ENCODE measurements around the gene NMRAL1. TPM values are rescaled to one million over a fixed set of nuclear protein-coding genes. Genes with fewer than 3 reads are reported as not detected.

Gene NMRAL1
- total and polyA plus RNA-seq, 3 experiments from 2014 or later = 63.8 to 75.4 (median 65.8) TPM

DNA sequence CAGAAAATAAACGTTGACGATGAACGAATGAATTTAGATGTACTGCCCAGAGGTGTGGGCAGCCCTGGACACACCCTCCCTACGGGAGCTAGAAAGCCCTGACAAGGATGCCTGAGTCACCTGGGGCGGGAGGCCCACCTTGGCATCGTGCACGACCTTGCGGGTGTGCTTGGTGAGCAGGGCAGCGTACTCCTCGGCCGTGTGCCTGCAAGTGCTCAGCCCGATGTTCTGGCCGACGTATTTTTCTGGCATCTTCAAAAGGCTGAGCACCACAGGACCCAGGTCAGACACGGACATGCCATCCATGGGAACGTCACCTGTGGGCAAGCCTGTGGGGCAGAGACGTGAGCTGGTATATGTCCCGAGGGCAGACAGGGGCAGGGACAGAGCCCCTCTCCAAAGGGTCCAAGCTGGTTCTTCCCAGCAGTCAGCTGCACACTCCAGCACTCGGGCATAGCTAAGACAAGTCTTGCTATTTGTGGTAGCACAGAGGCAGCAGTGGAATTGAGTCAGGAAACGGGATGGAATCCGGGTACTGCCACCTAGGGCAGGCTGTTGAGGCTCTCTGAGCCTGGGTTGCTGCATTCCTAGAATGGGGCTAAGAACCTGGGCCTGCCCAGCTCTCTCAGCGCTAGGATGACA is 10.8 kb downstream of the NMRAL1 start:
- Mint-ChIP-seq H3K4me3 (no peak overlapping the region), H3K27ac (peak overlapping the region in 5 of 8 donors; percentile 23 to 87 (median 78)), H3K27me3 (no peaks in the 10 kb centered on the region), H3K36me3 (peaks cover 7 to 73% (median 14%) of the 10 kb centered on the region in 3 donors), H3K9me3 (no peaks in the 10 kb centered on the region), H3K4me1 (peaks cover 34 to 41% (median 40%) of the 10 kb centered on the region in 3 donors)
- ChIA-PET CTCF (no interaction called here), POLR2A (interaction anchor here (1.1 kb wide), 1 partner anchor 11 kb away, joined by 10 read pairs; no protein-coding TSS in a partner anchor)
- H3K9me3 ChIP-seq (ENCODE audit: low read length) = no peaks in the 10 kb centered on the region
- H3K27ac ChIP-seq (ENCODE audit: low read depth, low read length) = no peak overlapping the region
- no peaks in the 10 kb centered on the region for H3K27me3 ChIP-seq (ENCODE audit: insufficient read depth, low read length, poor library complexity, severe bottlenecking)
- peaks cover 12% of the 10 kb centered on the region for H3K36me3 ChIP-seq (ENCODE audit: insufficient read depth, low read length)
- H3K4me3 ChIP-seq (ENCODE audit: low read length) = no peak overlapping the region
- H3K4me1 ChIP-seq (ENCODE audit: insufficient read depth, low read length) = peaks cover 39% of the 10 kb centered on the region
- no peak for DNase-seq

GRCh38 chr16:4461250-4462085 is 13.0 kb downstream of the NMRAL1 start:
- Mint-ChIP-seq H3K27ac (peak overlapping the region in 4 of 8 donors; percentile 14 to 76 (median 52)), H3K4me1 (peaks cover 32 to 37% (median 32%) of the 10 kb centered on the region in 3 donors), H3K9me3 (no peaks in the 10 kb centered on the region), H3K4me3 (no peak overlapping the region), H3K36me3 (peaks cover 7 to 68% (median 7%) of the 10 kb centered on the region in 3 donors), H3K27me3 (no peaks in the 10 kb centered on the region)
- ChIA-PET POLR2A (interaction anchor here (0.9 kb wide), 1 partner anchor 46 kb away, joined by 3 read pairs; no protein-coding TSS in a partner anchor), CTCF (interaction anchor here (1.1 to 1.6 kb wide), 2 partner anchors 45 to 88 kb away, joined by 3 to 5 read pairs; no protein-coding TSS in a partner anchor)
- no peak overlapping the region for H3K4me3 ChIP-seq (ENCODE audit: low read length)
- no peak for DNase-seq
- H3K4me1 ChIP-seq (ENCODE audit: insufficient read depth, low read length) = peaks cover 30% of the 10 kb centered on the region
- peaks cover 12% of the 10 kb centered on the region for H3K36me3 ChIP-seq (ENCODE audit: insufficient read depth, low read length)
- H3K9me3 ChIP-seq (ENCODE audit: low read length) = no peaks in the 10 kb centered on the region
- H3K27me3 ChIP-seq (ENCODE audit: insufficient read depth, low read length, poor library complexity, severe bottlenecking) = no peaks in the 10 kb centered on the region
- H3K27ac ChIP-seq (ENCODE audit: low read depth, low read length) = no peak overlapping the region

GRCh38 chr16:4460936-4461249 is 13.5 kb downstream of the NMRAL1 start:
- Histone ChIP-seq H3K27me3 (ENCODE audit: insufficient read depth, low read length, poor library complexity, severe bottlenecking) (no peaks in the 10 kb centered on the region), H3K27ac (ENCODE audit: low read depth, low read length) (no peak overlapping the region), H3K9me3 (ENCODE audit: low read length) (no peaks in the 10 kb centered on the region), H3K4me1 (ENCODE audit: insufficient read depth, low read length) (peaks cover 24% of the 10 kb centered on the region), H3K36me3 (ENCODE audit: insufficient read depth, low read length) (peaks cover 14% of the 10 kb centered on the region), H3K4me3 (ENCODE audit: low read length) (no peak overlapping the region)
- Mint-ChIP-seq H3K4me1 (peaks cover 26 to 31% (median 27%) of the 10 kb centered on the region in 3 donors), H3K27me3 (no peaks in the 10 kb centered on the region), H3K27ac (peak overlapping the region in 3 of 8 donors; percentile 14 to 76 (median 60)), H3K4me3 (peak overlapping the region in 1 of 7 donors; percentile 52), H3K36me3 (peaks cover 5 to 68% (median 6%) of the 10 kb centered on the region in 3 donors), H3K9me3 (no peaks in the 10 kb centered on the region)
- POLR2A ChIA-PET = interaction anchor here (0.7 to 0.9 kb wide), 2 partner anchors 45 to 83 kb away, joined by 3 to 9 read pairs; no protein-coding TSS in a partner anchor
- CTCF ChIA-PET = interaction anchor here (1.1 to 1.8 kb wide), 3 partner anchors 17 to 89 kb away, joined by 3 to 6 read pairs (median 5); no protein-coding TSS in a partner anchor
- no peak for DNase-seq

GRCh38 chr16:4455951-4456350 is 18.5 kb downstream of the NMRAL1 start:
- POLR2A ChIA-PET = no interaction called here
- H3K27me3 Mint-ChIP-seq = no peaks in the 10 kb centered on the region

GRCh38 chr16:4455081-4455480 is 19.3 kb downstream of the NMRAL1 start:
- H3K27ac Mint-ChIP-seq = no peak overlapping the region
- Histone ChIP-seq H3K4me1 (ENCODE audit: insufficient read depth, low read length) (peaks cover 15% of the 10 kb centered on the region), H3K9me3 (ENCODE audit: low read length) (no peaks in the 10 kb centered on the region), H3K36me3 (ENCODE audit: insufficient read depth, low read length) (peaks cover 42% of the 10 kb centered on the region), H3K27ac (ENCODE audit: low read depth, low read length) (no peak overlapping the region), H3K4me3 (ENCODE audit: low read length) (no peak overlapping the region), H3K27me3 (ENCODE audit: insufficient read depth, low read length, poor library complexity, severe bottlenecking) (no peaks in the 10 kb centered on the region)
- H3K4me3 Mint-ChIP-seq = no peak overlapping the region
- peaks cover 13 to 18% (median 17%) of the 10 kb centered on the region in 3 donors for H3K4me1 Mint-ChIP-seq
- DNase-seq = no peak
- peaks cover 0 to 76% (median 0%) of the 10 kb centered on the region in 3 donors for H3K36me3 Mint-ChIP-seq
- no peaks in the 10 kb centered on the region for H3K9me3 Mint-ChIP-seq
- ChIA-PET CTCF (interaction anchor here (0.6 kb wide), 1 partner anchor 50 kb away, joined by 3 read pairs; no protein-coding TSS in a partner anchor), POLR2A (no interaction called here)
- no peaks in the 10 kb centered on the region for H3K27me3 Mint-ChIP-seq

More at GRCh38 chr16:4455951-4456350, 18.5 kb downstream of the NMRAL1 start:
- no peak for DNase-seq
- CTCF ChIA-PET = no interaction called here
- H3K36me3 Mint-ChIP-seq = peaks cover 0 to 73% (median 1%) of the 10 kb centered on the region in 3 donors
- no peak overlapping the region for H3K4me3 ChIP-seq (ENCODE audit: low read length)
- no peaks in the 10 kb centered on the region for H3K27me3 ChIP-seq (ENCODE audit: insufficient read depth, low read length, poor library complexity, severe bottlenecking)
- no peak overlapping the region for H3K27ac ChIP-seq (ENCODE audit: low read depth, low read length)
- no peak overlapping the region for H3K27ac Mint-ChIP-seq
- no peak overlapping the region for H3K4me3 Mint-ChIP-seq
- peaks cover 16 to 19% (median 19%) of the 10 kb centered on the region in 3 donors for H3K4me1 Mint-ChIP-seq
- peaks cover 35% of the 10 kb centered on the region for H3K36me3 ChIP-seq (ENCODE audit: insufficient read depth, low read length)
- no peaks in the 10 kb centered on the region for H3K9me3 ChIP-seq (ENCODE audit: low read length)
- peaks cover 15% of the 10 kb centered on the region for H3K4me1 ChIP-seq (ENCODE audit: insufficient read depth, low read length)
- H3K9me3 Mint-ChIP-seq = no peaks in the 10 kb centered on the region

GRCh38 chr16:4454623-4455022 is 19.8 kb downstream of the NMRAL1 start:
- Mint-ChIP-seq H3K4me3 (no peak overlapping the region), H3K36me3 (peaks cover 0 to 78% (median 0%) of the 10 kb centered on the region in 3 donors), H3K27ac (peak overlapping the region in 1 of 8 donors; percentile 58), H3K9me3 (no peaks in the 10 kb centered on the region), H3K4me1 (peaks cover 10 to 13% (median 13%) of the 10 kb centered on the region in 3 donors), H3K27me3 (no peaks in the 10 kb centered on the region)
- CTCF ChIA-PET = interaction anchor here (0.6 kb wide), 1 partner anchor 49 kb away, joined by 3 read pairs; no protein-coding TSS in a partner anchor
- no peak overlapping the region for H3K27ac ChIP-seq (ENCODE audit: low read depth, low read length)
- POLR2A ChIA-PET = no interaction called here
- peaks cover 10% of the 10 kb centered on the region for H3K4me1 ChIP-seq (ENCODE audit: insufficient read depth, low read length)
- peaks cover 47% of the 10 kb centered on the region for H3K36me3 ChIP-seq (ENCODE audit: insufficient read depth, low read length)
- no peaks in the 10 kb centered on the region for H3K27me3 ChIP-seq (ENCODE audit: insufficient read depth, low read length, poor library complexity, severe bottlenecking)
- no peak overlapping the region for H3K4me3 ChIP-seq (ENCODE audit: low read length)
- no peaks in the 10 kb centered on the region for H3K9me3 ChIP-seq (ENCODE audit: low read length)
- no peak for DNase-seq

DNA sequence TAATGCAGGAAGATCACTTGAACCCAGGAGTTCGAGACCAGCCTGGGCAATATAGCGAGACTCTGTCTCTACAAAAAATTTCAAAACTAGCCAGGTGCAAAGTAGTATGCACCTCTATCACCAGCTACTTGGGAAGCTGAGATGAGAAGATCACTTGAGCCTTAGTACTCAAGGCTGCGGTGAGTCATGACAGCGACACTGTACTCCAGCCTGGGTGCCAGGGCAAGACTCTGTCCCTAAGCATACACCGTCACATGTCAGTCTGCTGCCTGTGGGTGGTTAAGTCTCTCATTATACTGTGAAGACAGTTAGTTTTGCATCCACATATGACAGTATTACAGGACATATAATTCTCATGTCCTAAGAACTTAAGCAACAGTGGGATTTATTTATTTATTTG is 21.8 kb downstream of the NMRAL1 start:
- peak overlapping the region in 2 of 8 donors; percentile 12 to 15 for H3K27ac Mint-ChIP-seq

More for the DNA sequence above, 21.8 kb downstream of the NMRAL1 start:
- peaks cover 0 to 84% (median 0%) of the 10 kb centered on the region in 3 donors for H3K36me3 Mint-ChIP-seq
- Histone ChIP-seq H3K4me1 (ENCODE audit: insufficient read depth, low read length) (no peaks in the 10 kb centered on the region), H3K4me3 (ENCODE audit: low read length) (no peak overlapping the region), H3K9me3 (ENCODE audit: low read length) (no peaks in the 10 kb centered on the region), H3K36me3 (ENCODE audit: insufficient read depth, low read length) (peaks cover 55% of the 10 kb centered on the region), H3K27ac (ENCODE audit: low read depth, low read length) (no peak overlapping the region), H3K27me3 (ENCODE audit: insufficient read depth, low read length, poor library complexity, severe bottlenecking) (no peaks in the 10 kb centered on the region)
- POLR2A ChIA-PET = interaction anchor here (0.5 to 1.5 kb wide), 2 partner anchors 10 to 35 kb away, joined by 3 to 10 read pairs; no protein-coding TSS in a partner anchor
- no peaks in the 10 kb centered on the region for H3K27me3 Mint-ChIP-seq
- CTCF ChIA-PET = interaction anchor here (1.0 to 1.2 kb wide), 3 partner anchors 13 to 130 kb away, joined by 3 read pairs; no protein-coding TSS in a partner anchor
- H3K4me3 Mint-ChIP-seq = no peak overlapping the region
- no peaks in the 10 kb centered on the region for H3K9me3 Mint-ChIP-seq
- DNase-seq = no peak
- H3K4me1 Mint-ChIP-seq = peaks cover 0 to 4% (median 3%) of the 10 kb centered on the region in 3 donors
